ENCODE measurements around the gene ANKIB1. TPM values are rescaled to one million over a fixed set of nuclear protein-coding genes. Genes with fewer than 3 reads are reported as not detected.

Gene ANKIB1
- total and polyA plus RNA-seq, 4 donors = 3.9 to 14.8 (median 8.4) TPM

GRCh38 chr7:92360387-92360786 is 114.6 kb downstream of the ANKIB1 start:
- no peak overlapping the region for H3K27ac ChIP-seq (ENCODE audit: low read depth in 1 of 2, low read length in 2 of 2)
- H3K27me3 ChIP-seq (ENCODE audit: control insufficient read depth in 4 of 4, insufficient read depth in 4 of 4, low read length in 3 of 4) = no peaks in the 10 kb centered on the region
- 90% methylated on average over 1 of the region's 1 CpG for WGBS
- no peaks in the 10 kb centered on the region for H3K9me3 ChIP-seq (ENCODE audit: control insufficient read depth in 4 of 4, low read length in 3 of 4)
- DNase-seq (ENCODE audit: low spot score) = no peak
- TF ChIP-seq CTCF (IDR thresholded peaks at IDR 0.05; ENCODE audit: low read depth, low read length, missing input control) = no peak
- TF ChIP-seq SP1 (IDR thresholded peaks at IDR 0.05) = no peak
- no peak for TF ChIP-seq FOXA1 (IDR thresholded peaks at IDR 0.05)
- no peak for TF ChIP-seq GABPA (IDR thresholded peaks at IDR 0.05 in 1 of 2, conservative IDR thresholded peaks at IDR 0.05 in 1 of 2)
- no peak for TF ChIP-seq HNF4G (IDR thresholded peaks at IDR 0.05)
- TF ChIP-seq RAD21 (IDR thresholded peaks at IDR 0.05) = no peak
- H3K4me3 ChIP-seq (ENCODE audit: low read depth in 1 of 3, low read length in 3 of 3) = no peak overlapping the region
- peaks cover 0 to 4% (median 2%) of the 10 kb centered on the region in 4 donors for H3K36me3 ChIP-seq (ENCODE audit: control insufficient read depth in 4 of 4, insufficient read depth in 3 of 4, low read depth in 1 of 4, low read length in 3 of 4)
- H3K9ac ChIP-seq (ENCODE audit: low read depth in 1 of 2, low read length in 2 of 2) = no peak overlapping the region
- H3K4me1 ChIP-seq (ENCODE audit: control insufficient read depth in 4 of 4, insufficient read depth in 4 of 4, low read length in 3 of 4) = no peaks in the 10 kb centered on the region

- 79% methylated on average over 2 of the region's 2 CpGs for WGBS
- Histone ChIP-seq H3K9ac (ENCODE audit: low read depth in 1 of 2, low read length in 2 of 2) (no peak overlapping the region), H3K4me1 (ENCODE audit: control insufficient read depth in 4 of 4, insufficient read depth in 4 of 4, low read length in 3 of 4) (no peaks in the 10 kb centered on the region), H3K27me3 (ENCODE audit: control insufficient read depth in 4 of 4, insufficient read depth in 4 of 4, low read length in 3 of 4) (no peaks in the 10 kb centered on the region), H3K9me3 (ENCODE audit: control insufficient read depth in 4 of 4, low read length in 3 of 4) (no peaks in the 10 kb centered on the region), H3K36me3 (ENCODE audit: control insufficient read depth in 4 of 4, insufficient read depth in 3 of 4, low read depth in 1 of 4, low read length in 3 of 4) (peaks cover 0 to 7% (median 2%) of the 10 kb centered on the region in 4 donors), H3K27ac (ENCODE audit: low read depth in 1 of 2, low read length in 2 of 2) (no peak overlapping the region), H3K4me3 (ENCODE audit: low read depth in 1 of 3, low read length in 3 of 3) (no peak overlapping the region)
- no peak for DNase-seq (ENCODE audit: low spot score)
- TF ChIP-seq NR2F2 (IDR thresholded peaks at IDR 0.05) = no peak
- no peak for TF ChIP-seq CTCF (IDR thresholded peaks at IDR 0.05; ENCODE audit: low read depth, low read length, missing input control)
- no peak for TF ChIP-seq FOXA2 (IDR thresholded peaks at IDR 0.05)
- TF ChIP-seq ZBTB33 (IDR thresholded peaks at IDR 0.05) = no peak
- no peak for TF ChIP-seq FOXA1 (IDR thresholded peaks at IDR 0.05)
- TF ChIP-seq TAF1 (conservative IDR thresholded peaks at IDR 0.05) = no peak
- no peak for TF ChIP-seq HNF4A (conservative IDR thresholded peaks at IDR 0.05)
- no peak for TF ChIP-seq RAD21 (IDR thresholded peaks at IDR 0.05)
- no peak for TF ChIP-seq EGR1 (IDR thresholded peaks at IDR 0.05; ENCODE audit: low read depth in 2 of 2)
- no peak for TF ChIP-seq JUND (IDR thresholded peaks at IDR 0.05)
- no peak for TF ChIP-seq MAX (IDR thresholded peaks at IDR 0.05)
- no peak for TF ChIP-seq GABPA (IDR thresholded peaks at IDR 0.05 in 1 of 2, conservative IDR thresholded peaks at IDR 0.05 in 1 of 2)
- TF ChIP-seq SP1 (IDR thresholded peaks at IDR 0.05) = no peak
- TF ChIP-seq ATF3 (IDR thresholded peaks at IDR 0.05) = no peak
Observed at GRCh38 chr7:92362131-92362530, 116.4 kb downstream of the ANKIB1 start.
